ENCODE measurements around the gene IFIT1.

IFIT1 gene

DNA sequence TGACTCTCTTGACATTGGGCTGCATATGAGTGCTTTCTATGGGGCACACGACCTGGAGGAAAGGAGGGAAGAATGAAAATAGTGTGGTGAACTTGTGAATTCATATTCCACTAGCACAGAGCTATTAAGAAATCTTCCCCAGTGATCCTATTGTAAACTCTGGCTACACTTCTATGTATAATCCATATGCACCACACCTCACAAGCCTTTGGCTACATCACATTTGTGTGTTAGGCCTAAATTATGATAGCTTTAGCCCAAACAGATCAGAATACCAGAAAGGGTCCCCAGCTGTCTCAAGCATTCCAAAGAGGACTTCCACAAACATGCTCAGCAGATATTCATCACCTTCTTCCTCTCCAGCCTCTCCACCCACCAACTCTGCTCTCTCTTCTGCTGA, 24.3 kb upstream of the IFIT1 start:
- H3K27ac ChIP-seq (replicated peaks), result no peak overlapping the region

DNA sequence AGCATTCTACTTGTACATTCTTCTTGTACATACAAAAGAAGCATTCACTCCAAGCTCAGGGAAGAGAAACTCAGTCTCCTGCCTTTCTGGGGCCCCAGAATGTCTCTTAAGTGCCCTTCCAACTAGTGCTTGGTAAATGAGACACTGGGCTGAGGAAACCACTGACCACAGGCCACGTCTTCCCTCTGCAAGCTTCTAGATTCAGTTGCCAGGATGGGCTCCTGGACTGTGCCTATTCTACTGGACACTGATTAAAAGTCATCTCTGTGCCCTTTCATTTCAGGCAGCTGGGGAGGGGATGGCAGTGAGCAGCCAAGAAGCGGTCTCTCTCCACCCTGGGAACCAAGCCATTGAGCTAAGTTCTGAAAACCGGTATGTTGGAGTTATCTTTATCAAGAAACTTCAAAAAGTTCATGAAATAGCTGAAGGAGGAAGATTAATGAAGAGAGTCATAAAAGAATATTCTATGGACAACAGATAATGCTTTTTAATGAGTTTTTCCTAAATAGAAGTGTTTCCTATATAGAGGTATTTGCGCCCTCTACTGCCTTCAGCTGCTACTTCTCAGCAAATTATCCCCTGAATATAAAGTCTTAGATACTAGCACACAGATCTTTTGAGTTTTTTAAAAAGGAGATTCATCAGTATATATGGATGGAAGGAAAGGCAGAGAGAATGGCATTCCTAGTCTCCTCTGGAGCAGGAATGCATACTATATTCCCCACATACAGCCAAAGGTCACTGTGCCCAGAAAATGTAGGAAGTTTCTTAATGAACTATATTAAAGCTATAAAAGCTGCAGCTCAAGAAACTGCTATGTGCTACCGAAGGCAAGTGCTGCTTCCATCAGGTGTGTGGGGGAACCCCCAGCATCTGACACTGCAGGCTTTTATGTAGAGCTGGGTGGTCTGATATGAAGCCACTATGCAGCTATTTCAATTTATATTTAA, 23.0 kb upstream of the IFIT1 start:
- H3K27ac ChIP-seq (replicated peaks), result no peak overlapping the region
- no peak for DNase-seq (ENCODE audit: low read depth in 1 of 2, low spot score in 1 of 2)
- peaks cover 2% of the 10 kb centered on the region for H3K27me3 ChIP-seq (ENCODE audit: insufficient read depth, poor library complexity, severe bottlenecking)
- H3K4me3 ChIP-seq (replicated peaks; ENCODE audit: insufficient read depth, low read length), result no peak overlapping the region
- TF ChIP-seq GABPA (IDR thresholded peaks at IDR 0.05; ENCODE audit: low read depth), result no peak
- TF ChIP-seq, protein P1, sequence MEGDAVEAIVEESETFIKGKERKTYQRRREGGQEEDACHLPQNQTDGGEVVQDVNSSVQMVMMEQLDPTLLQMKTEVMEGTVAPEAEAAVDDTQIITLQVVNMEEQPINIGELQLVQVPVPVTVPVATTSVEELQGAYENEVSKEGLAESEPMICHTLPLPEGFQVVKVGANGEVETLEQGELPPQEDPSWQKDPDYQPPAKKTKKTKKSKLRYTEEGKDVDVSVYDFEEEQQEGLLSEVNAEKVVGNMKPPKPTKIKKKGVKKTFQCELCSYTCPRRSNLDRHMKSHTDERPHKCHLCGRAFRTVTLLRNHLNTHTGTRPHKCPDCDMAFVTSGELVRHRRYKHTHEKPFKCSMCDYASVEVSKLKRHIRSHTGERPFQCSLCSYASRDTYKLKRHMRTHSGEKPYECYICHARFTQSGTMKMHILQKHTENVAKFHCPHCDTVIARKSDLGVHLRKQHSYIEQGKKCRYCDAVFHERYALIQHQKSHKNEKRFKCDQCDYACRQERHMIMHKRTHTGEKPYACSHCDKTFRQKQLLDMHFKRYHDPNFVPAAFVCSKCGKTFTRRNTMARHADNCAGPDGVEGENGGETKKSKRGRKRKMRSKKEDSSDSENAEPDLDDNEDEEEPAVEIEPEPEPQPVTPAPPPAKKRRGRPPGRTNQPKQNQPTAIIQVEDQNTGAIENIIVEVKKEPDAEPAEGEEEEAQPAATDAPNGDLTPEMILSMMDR (IDR thresholded peaks at IDR 0.05; ENCODE audit: insufficient read depth, low read length), result peak; percentile 39

More for the DNA sequence above, 24.3 kb upstream of the IFIT1 start:
- Histone ChIP-seq H3K4me3 (replicated peaks; ENCODE audit: insufficient read depth, low read length) (no peak overlapping the region), H3K27me3 (ENCODE audit: insufficient read depth, poor library complexity, severe bottlenecking) (no peaks in the 10 kb centered on the region)
- no peak for DNase-seq (ENCODE audit: low read depth in 1 of 2, low spot score in 1 of 2)
- TF ChIP-seq GABPA (IDR thresholded peaks at IDR 0.05; ENCODE audit: low read depth) (no peak), SPI1 (IDR thresholded peaks at IDR 0.05; ENCODE audit: borderline replicate concordance, low read depth) (no peak), POLR2AphosphoS5 (IDR thresholded peaks at IDR 0.05; ENCODE audit: low read depth) (no peak)
- TF ChIP-seq, protein P2, sequence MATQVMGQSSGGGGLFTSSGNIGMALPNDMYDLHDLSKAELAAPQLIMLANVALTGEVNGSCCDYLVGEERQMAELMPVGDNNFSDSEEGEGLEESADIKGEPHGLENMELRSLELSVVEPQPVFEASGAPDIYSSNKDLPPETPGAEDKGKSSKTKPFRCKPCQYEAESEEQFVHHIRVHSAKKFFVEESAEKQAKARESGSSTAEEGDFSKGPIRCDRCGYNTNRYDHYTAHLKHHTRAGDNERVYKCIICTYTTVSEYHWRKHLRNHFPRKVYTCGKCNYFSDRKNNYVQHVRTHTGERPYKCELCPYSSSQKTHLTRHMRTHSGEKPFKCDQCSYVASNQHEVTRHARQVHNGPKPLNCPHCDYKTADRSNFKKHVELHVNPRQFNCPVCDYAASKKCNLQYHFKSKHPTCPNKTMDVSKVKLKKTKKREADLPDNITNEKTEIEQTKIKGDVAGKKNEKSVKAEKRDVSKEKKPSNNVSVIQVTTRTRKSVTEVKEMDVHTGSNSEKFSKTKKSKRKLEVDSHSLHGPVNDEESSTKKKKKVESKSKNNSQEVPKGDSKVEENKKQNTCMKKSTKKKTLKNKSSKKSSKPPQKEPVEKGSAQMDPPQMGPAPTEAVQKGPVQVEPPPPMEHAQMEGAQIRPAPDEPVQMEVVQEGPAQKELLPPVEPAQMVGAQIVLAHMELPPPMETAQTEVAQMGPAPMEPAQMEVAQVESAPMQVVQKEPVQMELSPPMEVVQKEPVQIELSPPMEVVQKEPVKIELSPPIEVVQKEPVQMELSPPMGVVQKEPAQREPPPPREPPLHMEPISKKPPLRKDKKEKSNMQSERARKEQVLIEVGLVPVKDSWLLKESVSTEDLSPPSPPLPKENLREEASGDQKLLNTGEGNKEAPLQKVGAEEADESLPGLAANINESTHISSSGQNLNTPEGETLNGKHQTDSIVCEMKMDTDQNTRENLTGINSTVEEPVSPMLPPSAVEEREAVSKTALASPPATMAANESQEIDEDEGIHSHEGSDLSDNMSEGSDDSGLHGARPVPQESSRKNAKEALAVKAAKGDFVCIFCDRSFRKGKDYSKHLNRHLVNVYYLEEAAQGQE (IDR thresholded peaks at IDR 0.05; ENCODE audit: insufficient replicate concordance, low read depth), result no peak
- TF ChIP-seq, protein P1 (IDR thresholded peaks at IDR 0.05; ENCODE audit: insufficient read depth, low read length), result no peak

DNA sequence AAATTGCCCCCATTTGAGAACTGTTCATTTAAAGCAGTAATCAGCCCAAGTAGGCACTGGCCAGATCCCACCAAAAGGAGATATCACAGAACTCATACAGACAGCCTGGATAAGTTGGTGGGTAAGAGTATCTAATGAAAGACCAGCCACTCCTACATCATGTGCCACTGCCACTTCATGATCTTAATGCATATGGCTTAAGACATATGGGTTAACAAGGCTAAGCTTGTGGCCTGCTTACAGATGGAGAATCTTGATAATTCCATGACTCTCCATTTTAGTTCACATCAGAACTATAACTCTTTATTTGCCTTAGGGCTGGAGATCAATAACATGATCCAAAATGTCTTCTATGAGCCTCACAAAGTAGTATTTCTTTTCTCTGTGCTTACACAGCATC, 21.3 kb upstream of the IFIT1 start:
- Histone ChIP-seq H3K27ac (replicated peaks) (no peak overlapping the region), H3K27me3 (ENCODE audit: insufficient read depth, poor library complexity, severe bottlenecking) (peaks cover 2% of the 10 kb centered on the region), H3K4me3 (replicated peaks; ENCODE audit: insufficient read depth, low read length) (no peak overlapping the region)
- no peak for DNase-seq (ENCODE audit: low read depth in 1 of 2, low spot score in 1 of 2)
- TF ChIP-seq SPI1 (IDR thresholded peaks at IDR 0.05; ENCODE audit: borderline replicate concordance, low read depth), result no peak

DNA sequence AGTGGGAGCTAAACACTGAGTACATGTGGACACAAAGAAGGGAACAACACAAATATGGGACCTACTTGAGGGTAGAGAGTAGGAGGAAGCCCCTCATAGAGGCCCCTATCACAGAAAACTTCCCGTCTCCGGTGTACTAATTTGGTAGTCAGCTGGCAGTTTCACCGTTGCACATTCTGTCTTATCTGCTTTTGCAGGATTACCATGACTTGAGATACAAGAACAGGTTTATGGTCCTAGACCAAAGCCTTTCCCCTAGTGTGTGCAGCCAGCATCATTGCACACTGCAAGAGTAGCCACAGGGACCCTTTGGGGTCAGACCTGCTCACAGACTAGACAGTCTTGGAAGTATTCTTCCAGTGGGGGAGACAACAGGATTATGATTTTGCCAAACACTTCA, 20.4 kb upstream of the IFIT1 start:
- Histone ChIP-seq H3K4me3 (replicated peaks; ENCODE audit: insufficient read depth, low read length) (no peak overlapping the region), H3K27me3 (ENCODE audit: insufficient read depth, poor library complexity, severe bottlenecking) (peaks cover 2% of the 10 kb centered on the region), H3K27ac (replicated peaks) (no peak overlapping the region)
- TF ChIP-seq, protein P2 (IDR thresholded peaks at IDR 0.05; ENCODE audit: insufficient replicate concordance, low read depth), result no peak
- TF ChIP-seq GABPA (IDR thresholded peaks at IDR 0.05; ENCODE audit: low read depth) (no peak), POLR2AphosphoS5 (IDR thresholded peaks at IDR 0.05; ENCODE audit: low read depth) (no peak), SPI1 (IDR thresholded peaks at IDR 0.05; ENCODE audit: borderline replicate concordance, low read depth) (no peak)
- TF ChIP-seq, protein P1 (IDR thresholded peaks at IDR 0.05; ENCODE audit: insufficient read depth, low read length), result no peak
- DNase-seq (ENCODE audit: low read depth in 1 of 2, low spot score in 1 of 2), result no peak
